HepG2 (cell line): ENCODE measurements around the gene RUNX3. TPM values are rescaled to one million over a fixed set of nuclear protein-coding genes. Genes with fewer than 3 reads are reported as not detected.

Source experiments
- ATAC-seq: fragments of 200-7000 bp; cut with Tn5 transposase; 3 replicates; pipeline ENCODE4 v1.9.1; 2020; ENCODE audit warnings: mild to moderate bottlenecking, moderate library complexity
- BruUV-seq: library from RNA; stranded (reverse); fragments of 400-500 nt; replicated peaks from 2 replicates; lab custom pipeline; 2021; lab: Mats Ljungman, UMichigan
- CTCF ChIA-PET: fragments of 300-600 bp; formaldehyde crosslinking; extraction: SDS; loops from one replicate; lab custom pipeline; 2021; ENCODE audit warnings: low total read pairs, inconsistent platforms, low intra/inter-chr PET ratio; lab: Yijun Ruan, JAX
- POLR2A ChIA-PET: fragments of 350-600 bp; sonication (Branson Sonifier 250); formaldehyde crosslinking; loops from one replicate; lab custom pipeline; 2020; ENCODE audit warnings: antibody characterized with exemption, inconsistent platforms; lab: Yijun Ruan, JAX
- DNase-seq: peaks from one replicate; pipeline ENCODE4 v3.0.0-alpha.2; 2015; ENCODE audit warnings: low spot score
- FAIRE-seq: peaks from 3 replicates; lab custom pipeline; 2011; peaks lifted over from hg19 to GRCh38; lab: Jason Lieb, UNC
- H2AFZ ChIP-seq: one replicate; pipeline ENCODE4 v1.6.1; 2011; ENCODE audit warnings: low read length, inconsistent platforms
- H3K27ac ChIP-seq: fragments of 300-600 bp; 3 replicates; pipeline ENCODE4 v1.8.0; 2011; ENCODE audit warnings: mixed run types, mild to moderate bottlenecking, mixed read lengths, low read length, inconsistent platforms; ENCODE audit not compliant: insufficient read depth; ENCODE audit errors: extremely low read length
- H3K27me3 ChIP-seq, 2 experiments: fragments of 200-600 bp in 1 of 2; 2 replicates in 1 of 2; 3 replicates in 1 of 2; pipeline versions ENCODE4 v1.6.0 to v1.8.0; 2011; ENCODE audit warnings: low read length in 2 of 2, mild to moderate bottlenecking in 2 of 2, moderate library complexity in 2 of 2, inconsistent platforms in 1 of 2; ENCODE audit not compliant: insufficient read depth in 2 of 2, control insufficient read depth in 1 of 2
- H3K36me3 ChIP-seq, 2 experiments: fragments of 200-600 bp in 1 of 2; replicated peaks in 1 of 2; 2 replicates in 1 of 2; 3 replicates in 1 of 2; pipeline versions ENCODE4 v1.5.1 to v1.8.0; 2011; ENCODE audit warnings: low read length in 2 of 2, inconsistent platforms in 1 of 2; ENCODE audit not compliant: insufficient read depth in 2 of 2, control insufficient read depth in 1 of 2
- H3K4me1 ChIP-seq: 2 replicates; pipeline ENCODE4 v1.5.1; 2012; ENCODE audit warnings: low read length, inconsistent platforms; ENCODE audit not compliant: insufficient read depth
- H3K4me2 ChIP-seq: 2 replicates; pipeline ENCODE4 v1.6.0; 2011; ENCODE audit warnings: low read depth, low read length, inconsistent platforms
- H3K4me3 ChIP-seq, 3 experiments: fragments of 200-600 bp in 1 of 3; sonication (generic), shearing (Covaris generic) in 1 of 3; replicated peaks in 1 of 3; 2 replicates each; pipeline ENCODE4 v1.5.1; 2011 to 2016; ENCODE audit warnings: low read length in 3 of 3, inconsistent platforms in 2 of 3, low read depth in 2 of 3, mild to moderate bottlenecking in 2 of 3, control low read depth in 1 of 3, mixed read lengths in 1 of 3; ENCODE audit not compliant: insufficient read depth in 1 of 3
- H3K79me2 ChIP-seq: one replicate; pipeline ENCODE4 v1.6.1; 2011; ENCODE audit warnings: low read length, inconsistent platforms; ENCODE audit not compliant: insufficient read depth
- H3K9ac ChIP-seq: 2 replicates; pipeline ENCODE4 v1.6.0; 2011; ENCODE audit warnings: mild to moderate bottlenecking, low read depth, low read length, inconsistent platforms; ENCODE audit not compliant: insufficient read depth
- H3K9me3 ChIP-seq: 2 replicates; pipeline ENCODE4 v1.5.1; 2012; ENCODE audit warnings: mild to moderate bottlenecking, low read length
- H4K20me1 ChIP-seq: 2 replicates; pipeline ENCODE4 v1.6.0; 2011; ENCODE audit warnings: inconsistent platforms, mild to moderate bottlenecking, low read length, moderate library complexity; ENCODE audit not compliant: insufficient read depth
- BORCS8-MEF2B ChIP-seq: sonication (generic); formaldehyde crosslinking; IDR thresholded peaks from 2 replicates; pipeline ENCODE4 v1.8.0; 2022; ENCODE audit warnings: mild to moderate bottlenecking, missing genetic modification reagents
- CREBL2 ChIP-seq: sonication (generic); formaldehyde crosslinking; IDR thresholded peaks from 2 replicates; pipeline ENCODE4 v1.8.1; 2023; ENCODE audit warnings: missing genetic modification reagents, mild to moderate bottlenecking, borderline replicate concordance
- DMTF1 ChIP-seq: sonication (generic); formaldehyde crosslinking; IDR thresholded peaks from 2 replicates; pipeline ENCODE4 v1.4.0; 2020; ENCODE audit warnings: mild to moderate bottlenecking, missing genetic modification reagents
- DNMT1 ChIP-seq: sonication (generic); formaldehyde crosslinking; IDR thresholded peaks from 2 replicates; pipeline ENCODE4 v1.5.1; 2020; ENCODE audit warnings: mild to moderate bottlenecking, missing genetic modification reagents
- ETS1 ChIP-seq: sonication (generic); formaldehyde crosslinking; IDR thresholded peaks from 2 replicates; pipeline ENCODE4 v1.4.0; 2020; ENCODE audit warnings: missing genetic modification reagents
- MATR3 ChIP-seq: sonication (generic); formaldehyde crosslinking; IDR thresholded peaks from 2 replicates; pipeline ENCODE4 v1.4.0; 2020; ENCODE audit warnings: missing genetic modification reagents
- NFIC ChIP-seq: IDR thresholded peaks from 2 replicates; pipeline ENCODE4 v1.6.1; 2012; ENCODE audit warnings: mild to moderate bottlenecking, low read length, inconsistent platforms
- SNAPC5 ChIP-seq: sonication (generic); formaldehyde crosslinking; IDR thresholded peaks from 2 replicates; pipeline ENCODE4 v1.8.1; 2023; ENCODE audit warnings: mild to moderate bottlenecking, missing genetic modification reagents, borderline replicate concordance
- ZNF17 ChIP-seq: sonication (generic); formaldehyde crosslinking; IDR thresholded peaks from 2 replicates; pipeline ENCODE4 v1.5.0; 2020; ENCODE audit warnings: mild to moderate bottlenecking, missing genetic modification reagents
- ZNF274 ChIP-seq: sonication (generic); formaldehyde crosslinking; IDR thresholded peaks from 2 replicates; pipeline ENCODE4 v1.5.1; 2020; ENCODE audit warnings: mild to moderate bottlenecking, missing genetic modification reagents
- ZNF407 ChIP-seq: sonication (generic); formaldehyde crosslinking; IDR thresholded peaks from one replicate; pipeline ENCODE4 v1.5.1; 2020; ENCODE audit warnings: mild to moderate bottlenecking, missing genetic modification reagents; ENCODE audit errors: not compliant biosample characterization
- ZNF878 ChIP-seq: sonication (generic); formaldehyde crosslinking; IDR thresholded peaks from 2 replicates; pipeline ENCODE4 v1.8.1; 2023; ENCODE audit warnings: mild to moderate bottlenecking, missing genetic modification reagents, moderate library complexity
- WGBS: methylation state at CpG from one replicate; pipeline ENCODE4 v1.1.6; 2017; ENCODE audit warnings: low lambda C conversion rate; 5-methylcytosine and 5-hydroxymethylcytosine counted together
- in situ Hi-C: cut with HindIII; loops from 2 replicates; pipeline ENCODE4 v1.10.0; 2017; ENCODE audit warnings: low pct_unique_long_range_greater_than_20kb; ENCODE audit not compliant: extremely low pct_ligation_motif_present
- intact Hi-C: fragments of 100-400 bp; cut with micrococcal nuclease; formaldehyde crosslinking; loops from one replicate; pipeline ENCODE4 v1.10.0; 2022; ENCODE audit not compliant: unreplicated experiment
- polyA plus RNA-seq, 8 experiments: library from polyadenylated mRNA; depleted of rRNA in 3 of 8; stranded (reverse) in 7 of 8; unstranded in 1 of 8; fragments of >200 nt; fragmentation: Illumina TruSeq in 4 of 8; extraction: Trizol in 4 of 8; gene quantifications; 2 replicates each; pipeline versions ENCODE4 v1.2.1 to v1.2.3, GENCODE V29; 2011 to 2016; ENCODE audit warnings: low read depth in 4 of 8, missing spikeins in 1 of 8, mixed read lengths in 1 of 8; ENCODE audit not compliant: insufficient read depth in 1 of 8
- total RNA-seq, 5 experiments: library from RNA; depleted of rRNA; stranded (reverse); fragments of >200 nt; fragmentation: Illumina TruSeq; extraction: Trizol; gene quantifications; 2 replicates each; pipeline ENCODE4 v1.2.3, GENCODE V29; 2016; ENCODE audit warnings: low read depth in 1 of 5

The RUNX3 gene
- total and polyA plus RNA-seq, 2 of the 13 experiments (the other 11 are each of a cell fraction or from before 2014, with no cell fraction given) = 0.04 to 0.22 TPM

GRCh38 chr1:24850328-24850920, 79.7 kb downstream of the RUNX3 start:
- H3K27ac ChIP-seq = no peak overlapping the region
- intact Hi-C loops = no loop called here
- DNase-seq = no peak
- H3K79me2 ChIP-seq = no peaks in the 10 kb centered on the region
- WGBS = 39% methylated on average over 6 of the region's 6 CpGs
- no peaks in the 10 kb centered on the region for H4K20me1 ChIP-seq
- no peaks in the 10 kb centered on the region for H3K9me3 ChIP-seq
- no peak for FAIRE-seq
- ChIA-PET CTCF (interaction anchor here (4.3 kb wide), 1 partner anchor 48 kb away, joined by 20 read pairs; no protein-coding TSS in a partner anchor), POLR2A (no interaction called here)
- H3K36me3 ChIP-seq = no peaks in the 10 kb centered on the region
- ATAC-seq = no peak
- in situ Hi-C loops = no loop called here
- peaks cover 0 to 8% of the 10 kb centered on the region in 2 experiments; a peak in 2 of 5 replicates for H3K27me3 ChIP-seq
- no peak overlapping the region for H3K9ac ChIP-seq
- no peak overlapping the region for H2AFZ ChIP-seq
- no TSS peak for BruUV-seq
- H3K4me2 ChIP-seq = no peak overlapping the region
- no peak overlapping the region for H3K4me3 ChIP-seq
- H3K4me1 ChIP-seq = peaks cover 27% of the 10 kb centered on the region
- TF ChIP-seq ZNF17 (CRISPR knock-in tag) (no peak), CREBL2 (CRISPR knock-in tag) (no peak), NFIC (no peak), MATR3 (CRISPR knock-in tag) (no peak), DMTF1 (no peak), DNMT1 (CRISPR knock-in tag) (no peak), BORCS8-MEF2B (CRISPR knock-in tag) (no peak), ETS1 (CRISPR knock-in tag) (no peak), ZNF878 (no peak), ZNF274 (no peak), ZNF407 (no peak), SNAPC5 (CRISPR knock-in tag) (no peak)
